Daoy (cell line): ENCODE measurements around the gene SLC5A11. TPM values are rescaled to one million over a fixed set of nuclear protein-coding genes. Genes with fewer than 3 reads are reported as not detected.

ENCODE experiments used
- DNase-seq: peaks from one replicate; pipeline ENCODE4 v3.0.0-alpha.2; 2015; ENCODE audit warnings: low read depth
- total RNA-seq: library from RNA; depleted of rRNA; stranded (reverse); fragments of >200 nt; shearing (Covaris generic); gene quantifications from 2 replicates; pipeline ENCODE4 v1.2.3, GENCODE V29; 2014

Gene SLC5A11
- total RNA-seq, 1 experiment from 2014 or later, result not detected

DNA sequence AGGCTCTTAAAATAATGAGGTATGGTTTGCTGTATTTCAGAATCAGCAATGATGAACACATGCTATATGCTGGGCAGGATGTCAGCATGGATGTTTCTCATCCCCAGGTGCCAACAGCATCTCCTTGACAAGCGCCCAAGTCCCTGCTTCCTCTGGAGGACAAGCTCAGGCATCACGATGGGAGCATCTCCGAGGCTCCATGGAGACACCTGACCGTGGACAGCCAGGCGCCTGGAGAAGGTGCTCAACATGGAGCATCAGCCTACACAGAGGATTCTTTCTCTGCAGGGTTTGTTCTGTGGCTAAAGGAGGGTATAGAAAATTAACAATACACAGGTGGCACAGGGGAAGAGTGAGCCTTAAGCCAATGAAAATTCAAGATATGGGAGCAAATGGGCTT is 72.1 kb downstream of the SLC5A11 start:
- no peak for DNase-seq

- DNase-seq, result no peak
Measured at GRCh38 chr16:24918641-24919040, 72.9 kb downstream of the SLC5A11 start.

- DNase-seq, result no peak
Measured at GRCh38 chr16:24919536-24919935, 73.8 kb downstream of the SLC5A11 start.

DNA sequence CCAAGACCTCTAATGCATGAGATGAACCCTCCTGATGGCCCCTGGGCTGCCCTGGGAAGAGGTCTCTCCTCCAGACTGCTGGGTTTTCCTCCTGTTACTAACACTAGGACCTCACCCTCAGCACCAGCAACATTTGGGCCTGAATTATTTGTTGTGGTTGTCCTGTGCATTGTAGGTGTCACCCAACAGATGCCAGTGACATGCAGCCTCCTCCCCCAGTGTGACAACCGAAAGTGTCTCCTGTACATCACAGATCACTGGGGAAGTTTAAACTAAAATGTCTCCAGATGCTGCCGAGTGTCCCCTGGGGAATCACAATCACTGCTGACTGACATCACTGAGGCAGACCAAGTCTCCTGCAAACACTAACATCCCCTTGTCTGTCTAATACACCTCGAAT is 74.8 kb downstream of the SLC5A11 start:
- no peak for DNase-seq

DNA sequence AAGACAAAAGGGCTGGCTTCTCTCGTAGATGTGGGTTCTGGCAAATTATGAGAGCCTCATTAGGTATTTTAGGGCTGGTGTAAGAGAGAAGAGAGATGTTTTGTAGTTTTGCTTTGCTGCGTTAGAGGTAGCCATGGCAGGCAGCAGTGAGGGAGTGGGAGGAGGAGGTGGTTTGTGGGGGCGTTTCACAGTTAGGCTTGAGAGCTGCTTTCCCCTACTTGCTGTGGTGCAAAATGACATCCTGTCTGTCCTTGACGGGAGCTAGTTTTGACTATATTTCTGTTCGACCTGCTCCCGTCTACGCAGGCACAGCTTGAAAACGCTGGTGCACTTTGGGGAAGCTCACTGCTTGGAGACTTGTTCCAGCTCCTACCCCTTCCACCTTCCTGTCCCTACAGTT is 75.5 kb downstream of the SLC5A11 start:
- no peak for DNase-seq

DNA sequence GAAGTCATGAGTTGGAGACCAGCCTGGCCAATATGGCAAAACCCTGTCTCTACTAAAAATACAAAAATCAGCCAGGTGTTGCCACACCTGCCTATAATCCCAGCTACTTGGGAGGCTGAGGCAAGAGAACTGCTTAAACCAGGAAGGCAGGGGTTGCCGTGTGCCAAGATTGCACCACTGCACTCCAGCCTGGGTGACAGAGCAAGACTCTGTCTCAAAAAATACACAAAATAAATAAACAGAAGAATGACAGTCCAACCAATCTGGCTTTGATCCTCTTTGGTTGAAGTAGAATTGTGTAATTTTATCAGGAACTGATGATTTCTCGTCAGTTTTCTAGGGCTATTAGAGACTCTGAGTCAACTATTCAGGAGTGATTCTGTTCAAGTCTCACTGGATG is 79.4 kb downstream of the SLC5A11 start:
- DNase-seq, result no peak

- no peak for DNase-seq
Measured at GRCh38 chr16:24929409-24929808, 83.6 kb downstream of the SLC5A11 start.

DNA sequence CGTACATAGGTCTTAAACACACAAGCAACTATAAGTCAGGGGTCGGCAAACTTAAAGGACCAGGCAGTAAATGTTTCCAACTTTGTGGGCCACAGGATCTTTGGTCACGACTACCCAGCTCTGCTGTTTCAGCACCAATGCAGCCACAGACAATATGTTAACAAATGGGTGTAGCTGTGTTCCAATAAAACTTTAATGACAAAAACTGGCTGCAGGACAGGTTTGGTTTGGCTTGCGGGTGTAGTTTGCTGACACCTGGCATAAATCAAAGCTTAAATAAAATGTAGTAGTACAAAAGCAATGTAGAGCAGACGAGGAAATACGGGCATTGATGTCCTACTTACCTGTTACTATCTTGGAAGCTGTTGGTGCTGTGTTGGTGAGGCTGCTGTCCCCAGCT is 84.7 kb downstream of the SLC5A11 start:
- DNase-seq, result no peak

- no peak for DNase-seq
Measured at GRCh38 chr16:24931091-24931490, 85.3 kb downstream of the SLC5A11 start.

GRCh38 chr16:24935336-24935735 is 89.6 kb downstream of the SLC5A11 start:
- DNase-seq, result no peak

GRCh38 chr16:24936151-24936550 is 90.4 kb downstream of the SLC5A11 start:
- DNase-seq, result no peak

DNA sequence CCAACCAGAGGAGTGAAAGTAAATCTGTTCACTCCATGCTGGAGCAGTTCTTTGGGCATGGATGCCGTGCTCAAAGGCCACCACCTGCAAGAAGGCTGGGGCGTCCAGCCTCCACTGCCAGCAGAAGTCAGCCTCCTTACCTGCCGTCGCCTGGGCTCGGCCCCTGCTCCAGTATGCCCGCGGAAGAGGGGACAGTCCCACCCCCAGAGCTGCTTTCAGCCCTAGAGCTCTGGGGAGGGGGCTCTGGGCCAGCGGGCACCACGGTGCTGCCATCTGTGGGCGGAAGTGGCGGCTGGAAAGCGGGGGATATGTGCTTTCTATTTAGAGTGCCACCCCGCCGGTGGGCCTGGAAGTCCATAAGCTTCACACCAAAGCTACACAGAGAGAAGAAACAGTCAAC is 93.5 kb downstream of the SLC5A11 start:
- DNase-seq, result no peak

DNA sequence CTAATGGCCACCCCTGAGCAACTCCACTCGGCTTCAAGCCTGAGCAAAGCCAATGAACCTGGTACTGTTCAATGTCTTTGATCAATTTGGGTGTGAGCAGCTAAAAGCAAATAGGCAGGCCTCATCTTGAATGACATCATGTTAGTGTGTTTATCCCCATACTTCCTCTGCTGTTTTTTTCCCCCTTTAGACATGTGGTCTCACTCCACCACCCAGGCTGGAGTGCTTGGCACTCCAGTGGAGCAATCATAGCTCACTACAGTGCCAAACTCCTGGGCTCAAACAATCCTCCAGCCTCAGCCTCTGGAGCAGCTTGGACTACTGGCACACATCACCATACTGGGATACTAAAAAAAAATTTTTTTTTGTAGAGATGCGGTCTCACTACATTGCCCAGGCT is 94.0 kb downstream of the SLC5A11 start:
- no peak for DNase-seq

- DNase-seq, result no peak
Measured at GRCh38 chr16:24943471-24943870, 97.7 kb downstream of the SLC5A11 start.

- no peak for DNase-seq
Measured at GRCh38 chr16:24944206-24944605, 98.4 kb downstream of the SLC5A11 start.

GRCh38 chr16:24946155-24946554 is 100.4 kb downstream of the SLC5A11 start:
- no peak for DNase-seq

DNA sequence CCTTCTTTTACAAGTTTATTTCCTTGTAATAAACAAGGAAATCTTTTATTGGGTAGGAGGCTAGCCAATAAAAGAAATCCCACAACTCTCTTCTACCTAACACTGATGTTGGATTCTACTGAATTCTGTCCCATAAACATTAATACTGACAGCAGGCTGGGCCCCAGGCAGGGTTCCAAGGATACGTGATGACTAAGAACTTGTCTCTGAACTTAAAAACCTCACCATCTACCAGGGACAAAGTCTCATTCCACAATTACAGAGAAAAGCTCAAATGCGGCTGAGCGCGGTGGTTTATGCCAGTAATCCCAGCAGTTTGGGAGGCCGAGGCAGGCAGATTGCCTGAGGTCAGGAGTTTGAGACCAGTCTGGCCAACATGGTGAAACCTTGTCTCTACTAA is 104.5 kb downstream of the SLC5A11 start:
- no peak for DNase-seq

DNA sequence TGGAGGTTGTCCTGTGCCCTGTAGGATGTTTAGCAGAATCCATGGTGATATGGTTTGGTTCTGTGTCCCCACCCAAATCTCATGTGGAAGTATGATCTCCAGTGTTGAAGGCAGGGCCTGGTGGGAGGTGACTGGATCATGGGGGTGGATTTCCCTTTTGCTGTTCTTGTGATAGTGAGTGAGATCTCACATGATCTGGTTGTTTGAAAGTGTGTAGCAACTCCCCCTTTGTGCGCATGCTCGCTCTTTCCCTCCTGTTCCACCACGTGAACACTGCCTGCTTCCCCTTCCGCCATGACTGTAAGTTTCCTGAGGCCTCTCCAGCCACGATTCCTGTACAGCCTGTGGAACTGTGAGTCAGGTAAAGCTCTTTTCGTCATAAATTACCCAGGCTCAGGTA is 107.5 kb downstream of the SLC5A11 start:
- no peak for DNase-seq

DNA sequence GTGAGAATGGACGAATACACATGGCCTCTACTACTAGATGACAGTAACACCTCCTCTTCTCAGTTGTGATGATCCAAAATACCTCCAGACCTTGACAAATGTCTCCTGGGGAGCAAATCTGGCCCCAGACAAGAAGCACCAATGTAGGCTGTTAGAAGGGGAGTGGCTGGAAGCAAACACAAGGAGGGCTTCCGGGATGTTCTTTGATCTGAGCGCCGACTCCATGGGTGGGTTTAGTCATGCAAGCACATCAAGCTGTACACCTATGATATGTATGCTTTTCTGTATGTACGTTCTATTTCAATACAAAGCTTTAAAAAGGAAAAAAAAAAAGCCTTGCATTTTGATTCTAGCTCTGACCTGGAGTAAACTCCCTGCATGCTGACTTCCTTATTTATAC is 108.0 kb downstream of the SLC5A11 start:
- no peak for DNase-seq

- no peak for DNase-seq
Measured at GRCh38 chr16:24954137-24954536, 108.4 kb downstream of the SLC5A11 start.

GRCh38 chr16:24955975-24956731 is 110.4 kb downstream of the SLC5A11 start:
- DNase-seq, result no peak

- no peak for DNase-seq
Measured at GRCh38 chr16:24957887-24958286, 112.1 kb downstream of the SLC5A11 start.
